Stimulated activated CD4-positive, alpha-beta T cell treated with anti-CD3 and anti-CD28 coated beads, Interleukin-12 subunit alpha, Interleukin-12 subunit beta, amount 100 ng/mL, for 4 hours (primary cell): Measurements from ENCODE around the gene TRAF6.
"Not testable (repeated sequence)": the region's sequence is repeated elsewhere in the genome, so short reads cannot be mapped to it uniquely, and the experiment has no call there.

ENCODE experiments used
- DNase-seq: peaks from one replicate; pipeline ENCODE4 v3.0.0-alpha.2; 2020

The TRAF6 gene

GRCh38 chr11:36492724-36493304 lies 17.3 kb downstream of the TRAF6 start:
- no peak for DNase-seq

GRCh38 chr11:36490026-36490806 lies 19.9 kb downstream of the TRAF6 start:
- no peak for DNase-seq

- no peak for DNase-seq
Measured at GRCh38 chr11:36488096-36488495, 22.0 kb downstream of the TRAF6 start.

- no peak for DNase-seq
Measured at GRCh38 chr11:36487619-36488018, 22.5 kb downstream of the TRAF6 start.

- DNase-seq: no peak
Measured at GRCh38 chr11:36485298-36486002, 24.6 kb downstream of the TRAF6 start.

GRCh38 chr11:36483042-36483441 lies 27.0 kb downstream of the TRAF6 start:
- not testable (repeated sequence) for DNase-seq

- no peak for DNase-seq
Measured at GRCh38 chr11:36480833-36481232, 29.2 kb downstream of the TRAF6 start.

- no peak for DNase-seq
Measured at GRCh38 chr11:36478700-36479329, 31.3 kb downstream of the TRAF6 start.

- no peak for DNase-seq
Measured at GRCh38 chr11:36475192-36475591, 34.9 kb downstream of the TRAF6 start.

- DNase-seq: no peak
Measured at GRCh38 chr11:36471577-36471976, 38.5 kb downstream of the TRAF6 start.

- DNase-seq: no peak
Measured at GRCh38 chr11:36469881-36470802, 39.9 kb downstream of the TRAF6 start.

GRCh38 chr11:36469063-36469462 lies 41.0 kb downstream of the TRAF6 start:
- no peak for DNase-seq

- no peak for DNase-seq
Measured at GRCh38 chr11:36467916-36468315, 42.2 kb downstream of the TRAF6 start.

GRCh38 chr11:36467012-36467411 lies 43.1 kb downstream of the TRAF6 start:
- no peak for DNase-seq

GRCh38 chr11:36465449-36466163 lies 44.5 kb downstream of the TRAF6 start:
- DNase-seq: no peak

- DNase-seq: no peak
Measured at GRCh38 chr11:36464720-36465119, 45.4 kb downstream of the TRAF6 start.

- no peak for DNase-seq
Measured at GRCh38 chr11:36463781-36464180, 46.3 kb downstream of the TRAF6 start.

- no peak for DNase-seq
Measured at GRCh38 chr11:36462321-36462720, 47.8 kb downstream of the TRAF6 start.

GRCh38 chr11:36460220-36460619 lies 49.9 kb downstream of the TRAF6 start:
- no peak for DNase-seq

GRCh38 chr11:36459046-36459445 lies 51.0 kb downstream of the TRAF6 start:
- DNase-seq: no peak

- no peak for DNase-seq
Measured at GRCh38 chr11:36458129-36458915, 51.8 kb downstream of the TRAF6 start.
